Chondrocyte (in vitro differentiated cells): ENCODE data around the gene PNRC1. TPM values are rescaled to one million over a fixed set of nuclear protein-coding genes. Genes with fewer than 3 reads are reported as not detected.

Experiments
- DNase-seq: peaks from one replicate; pipeline ENCODE4 v3.0.0; 2021; ENCODE audit warnings: mixed read lengths, low spot score
- H3K27ac Mint-ChIP-seq: one replicate; pipeline ENCODE4 v1.8.0; 2021; ENCODE audit warnings: mild to moderate bottlenecking, moderate library complexity, mixed read lengths; ENCODE audit not compliant: unreplicated experiment
- H3K27me3 Mint-ChIP-seq: 2 replicates; pipeline ENCODE4 v1.8.0; 2021; ENCODE audit warnings: low read depth, mixed read lengths
- H3K36me3 Mint-ChIP-seq: 2 replicates; pipeline ENCODE4 v1.8.0; 2021; ENCODE audit warnings: low read depth, mixed read lengths
- H3K4me1 Mint-ChIP-seq: 2 replicates; pipeline ENCODE4 v1.8.0; 2021; ENCODE audit warnings: low read depth, mild to moderate bottlenecking, mixed read lengths
- H3K4me3 Mint-ChIP-seq: one replicate; pipeline ENCODE4 v1.8.0; 2021; ENCODE audit warnings: mild to moderate bottlenecking, moderate library complexity, mixed read lengths; ENCODE audit not compliant: unreplicated experiment
- H3K9me3 Mint-ChIP-seq: 2 replicates; pipeline ENCODE4 v1.8.0; 2021; ENCODE audit warnings: low read depth, mixed read lengths
- CTCF ChIP-seq: fragments of 200-600 bp; sonication (generic); IDR thresholded peaks from 2 replicates; pipeline ENCODE4 v1.5.0; 2021; ENCODE audit warnings: antibody characterized with exemption, mild to moderate bottlenecking, moderate library complexity
- total RNA-seq: library from RNA; stranded (reverse); gene quantifications from 3 replicates; pipeline ENCODE4 v1.2.1, GENCODE V29; 2021

PNRC1 gene
- total RNA-seq, 1 donor from 2014 or later: 115 TPM

- peaks cover 19% of the 10 kb centered on the region for H3K4me1 Mint-ChIP-seq
- no peak overlapping the region for H3K4me3 Mint-ChIP-seq
- no peak for TF ChIP-seq CTCF
- H3K27ac Mint-ChIP-seq: no peak overlapping the region
- H3K27me3 Mint-ChIP-seq: no peaks in the 10 kb centered on the region
- H3K9me3 Mint-ChIP-seq: no peaks in the 10 kb centered on the region
- H3K36me3 Mint-ChIP-seq: no peaks in the 10 kb centered on the region
- no peak for DNase-seq
Measured at GRCh38 chr6:89067796-89068195, 12.8 kb upstream of the PNRC1 start.

GRCh38 chr6:89068695-89069094 is 11.9 kb upstream of the PNRC1 start:
- no peaks in the 10 kb centered on the region for H3K27me3 Mint-ChIP-seq
- no peak overlapping the region for H3K4me3 Mint-ChIP-seq
- H3K9me3 Mint-ChIP-seq: no peaks in the 10 kb centered on the region
- no peak for DNase-seq
- H3K36me3 Mint-ChIP-seq: no peaks in the 10 kb centered on the region
- peak overlapping the region; percentile 17 for H3K27ac Mint-ChIP-seq
- TF ChIP-seq CTCF: no peak
- H3K4me1 Mint-ChIP-seq: peaks cover 25% of the 10 kb centered on the region

GRCh38 chr6:89069536-89070163 is 10.9 kb upstream of the PNRC1 start:
- H3K27ac Mint-ChIP-seq: no peak overlapping the region
- H3K9me3 Mint-ChIP-seq: no peaks in the 10 kb centered on the region
- TF ChIP-seq CTCF: no peak
- no peaks in the 10 kb centered on the region for H3K36me3 Mint-ChIP-seq
- H3K4me1 Mint-ChIP-seq: peaks cover 25% of the 10 kb centered on the region
- H3K4me3 Mint-ChIP-seq: no peak overlapping the region
- no peak for DNase-seq
- H3K27me3 Mint-ChIP-seq: no peaks in the 10 kb centered on the region

- Mint-ChIP-seq H3K27me3 (no peaks in the 10 kb centered on the region), H3K36me3 (no peaks in the 10 kb centered on the region), H3K9me3 (no peaks in the 10 kb centered on the region), H3K4me1 (peaks cover 25% of the 10 kb centered on the region), H3K4me3 (no peak overlapping the region), H3K27ac (no peak overlapping the region)
- DNase-seq: no peak
- no peak for TF ChIP-seq CTCF
Measured at GRCh38 chr6:89071036-89071435, 9.5 kb upstream of the PNRC1 start.

GRCh38 chr6:89073014-89073620 is 7.4 kb upstream of the PNRC1 start:
- H3K36me3 Mint-ChIP-seq: no peaks in the 10 kb centered on the region
- no peak for TF ChIP-seq CTCF
- no peaks in the 10 kb centered on the region for H3K9me3 Mint-ChIP-seq
- H3K4me3 Mint-ChIP-seq: no peak overlapping the region
- peak overlapping the region; percentile 41 for H3K27ac Mint-ChIP-seq
- DNase-seq: no peak
- H3K4me1 Mint-ChIP-seq: peaks cover 19% of the 10 kb centered on the region
- no peaks in the 10 kb centered on the region for H3K27me3 Mint-ChIP-seq
